HepG2 (cell line): ENCODE data around the gene JAK1. TPM values are rescaled to one million over a fixed set of nuclear protein-coding genes. Genes with fewer than 3 reads are reported as not detected.

ENCODE experiments used
- ATAC-seq: fragments of 200-7000 bp; cut with Tn5 transposase; 3 replicates; pipeline ENCODE4 v1.9.1; 2020; ENCODE audit warnings: mild to moderate bottlenecking, moderate library complexity
- BruUV-seq: library from RNA; stranded (reverse); fragments of 400-500 nt; replicated peaks from 2 replicates; lab custom pipeline; 2021; lab: Mats Ljungman, UMichigan
- CTCF ChIA-PET: fragments of 300-600 bp; formaldehyde crosslinking; extraction: SDS; loops from one replicate; lab custom pipeline; 2021; ENCODE audit warnings: low total read pairs, inconsistent platforms, low intra/inter-chr PET ratio; lab: Yijun Ruan, JAX
- POLR2A ChIA-PET: fragments of 350-600 bp; sonication (Branson Sonifier 250); formaldehyde crosslinking; loops from one replicate; lab custom pipeline; 2020; ENCODE audit warnings: antibody characterized with exemption, inconsistent platforms; lab: Yijun Ruan, JAX
- DNase-seq: peaks from one replicate; pipeline ENCODE4 v3.0.0-alpha.2; 2015; ENCODE audit warnings: low spot score
- FAIRE-seq: peaks from 3 replicates; lab custom pipeline; 2011; peaks lifted over from hg19 to GRCh38; lab: Jason Lieb, UNC
- H2AFZ ChIP-seq: one replicate; pipeline ENCODE4 v1.6.1; 2011; ENCODE audit warnings: low read length, inconsistent platforms
- H3K27ac ChIP-seq: fragments of 300-600 bp; 3 replicates; pipeline ENCODE4 v1.8.0; 2011; ENCODE audit warnings: mixed run types, mild to moderate bottlenecking, mixed read lengths, low read length, inconsistent platforms; ENCODE audit not compliant: insufficient read depth; ENCODE audit errors: extremely low read length
- H3K27me3 ChIP-seq, 2 experiments: fragments of 200-600 bp in 1 of 2; 2 replicates in 1 of 2; 3 replicates in 1 of 2; pipeline versions ENCODE4 v1.6.0 to v1.8.0; 2011; ENCODE audit warnings: low read length in 2 of 2, mild to moderate bottlenecking in 2 of 2, moderate library complexity in 2 of 2, inconsistent platforms in 1 of 2; ENCODE audit not compliant: insufficient read depth in 2 of 2, control insufficient read depth in 1 of 2
- H3K36me3 ChIP-seq, 2 experiments: fragments of 200-600 bp in 1 of 2; replicated peaks in 1 of 2; 2 replicates in 1 of 2; 3 replicates in 1 of 2; pipeline versions ENCODE4 v1.5.1 to v1.8.0; 2011; ENCODE audit warnings: low read length in 2 of 2, inconsistent platforms in 1 of 2; ENCODE audit not compliant: insufficient read depth in 2 of 2, control insufficient read depth in 1 of 2
- H3K4me1 ChIP-seq: 2 replicates; pipeline ENCODE4 v1.5.1; 2012; ENCODE audit warnings: low read length, inconsistent platforms; ENCODE audit not compliant: insufficient read depth
- H3K4me2 ChIP-seq: 2 replicates; pipeline ENCODE4 v1.6.0; 2011; ENCODE audit warnings: low read depth, low read length, inconsistent platforms
- H3K4me3 ChIP-seq, 3 experiments: fragments of 200-600 bp in 1 of 3; sonication (generic), shearing (Covaris generic) in 1 of 3; replicated peaks in 1 of 3; 2 replicates each; pipeline ENCODE4 v1.5.1; 2011 to 2016; ENCODE audit warnings: low read length in 3 of 3, inconsistent platforms in 2 of 3, low read depth in 2 of 3, mild to moderate bottlenecking in 2 of 3, control low read depth in 1 of 3, mixed read lengths in 1 of 3; ENCODE audit not compliant: insufficient read depth in 1 of 3
- H3K79me2 ChIP-seq: one replicate; pipeline ENCODE4 v1.6.1; 2011; ENCODE audit warnings: low read length, inconsistent platforms; ENCODE audit not compliant: insufficient read depth
- H3K9ac ChIP-seq: 2 replicates; pipeline ENCODE4 v1.6.0; 2011; ENCODE audit warnings: mild to moderate bottlenecking, low read depth, low read length, inconsistent platforms; ENCODE audit not compliant: insufficient read depth
- H3K9me3 ChIP-seq: 2 replicates; pipeline ENCODE4 v1.5.1; 2012; ENCODE audit warnings: mild to moderate bottlenecking, low read length
- H4K20me1 ChIP-seq: 2 replicates; pipeline ENCODE4 v1.6.0; 2011; ENCODE audit warnings: inconsistent platforms, mild to moderate bottlenecking, low read length, moderate library complexity; ENCODE audit not compliant: insufficient read depth
- CBX1 ChIP-seq: IDR thresholded peaks from one replicate; pipeline ENCODE4 v1.6.1; 2016; ENCODE audit warnings: antibody characterized with exemption, low read depth
- CREM ChIP-seq, 2 experiments: sonication (generic) in 1 of 2; formaldehyde crosslinking in 1 of 2; IDR thresholded peaks; 2 replicates each; pipeline versions ENCODE4 v1.4.0 to v1.6.1; 2016 to 2020; ENCODE audit warnings: antibody characterized with exemption in 1 of 2, mild to moderate bottlenecking in 1 of 2, missing genetic modification reagents in 1 of 2
- DMTF1 ChIP-seq: sonication (generic); formaldehyde crosslinking; IDR thresholded peaks from 2 replicates; pipeline ENCODE4 v1.4.0; 2020; ENCODE audit warnings: mild to moderate bottlenecking, missing genetic modification reagents
- E2F2 ChIP-seq: sonication (generic); formaldehyde crosslinking; IDR thresholded peaks from 2 replicates; pipeline ENCODE4 v1.4.0; 2020; ENCODE audit warnings: missing genetic modification reagents, borderline replicate concordance
- MED8 ChIP-seq: sonication (generic); formaldehyde crosslinking; IDR thresholded peaks from 2 replicates; pipeline ENCODE4 v1.8.1; 2023; ENCODE audit warnings: mild to moderate bottlenecking, missing genetic modification reagents; ENCODE audit not compliant: insufficient replicate concordance
- NFIC ChIP-seq: IDR thresholded peaks from 2 replicates; pipeline ENCODE4 v1.6.1; 2012; ENCODE audit warnings: mild to moderate bottlenecking, low read length, inconsistent platforms
- ZNF264 ChIP-seq: sonication (generic); formaldehyde crosslinking; IDR thresholded peaks from 2 replicates; pipeline ENCODE4 v1.4.0; 2020; ENCODE audit warnings: missing genetic modification reagents
- ZNF382 ChIP-seq: sonication (generic); formaldehyde crosslinking; IDR thresholded peaks from 2 replicates; pipeline ENCODE4 v1.5.0; 2020; ENCODE audit warnings: missing genetic modification reagents, mild to moderate bottlenecking, borderline replicate concordance
- WGBS: methylation state at CpG from one replicate; pipeline ENCODE4 v1.1.6; 2017; ENCODE audit warnings: low lambda C conversion rate; 5-methylcytosine and 5-hydroxymethylcytosine counted together
- in situ Hi-C: cut with HindIII; loops from 2 replicates; pipeline ENCODE4 v1.10.0; 2017; ENCODE audit warnings: low pct_unique_long_range_greater_than_20kb; ENCODE audit not compliant: extremely low pct_ligation_motif_present
- intact Hi-C: fragments of 100-400 bp; cut with micrococcal nuclease; formaldehyde crosslinking; loops from one replicate; pipeline ENCODE4 v1.10.0; 2022; ENCODE audit not compliant: unreplicated experiment
- polyA plus RNA-seq, 8 experiments: library from polyadenylated mRNA; depleted of rRNA in 3 of 8; stranded (reverse) in 7 of 8; unstranded in 1 of 8; fragments of >200 nt; fragmentation: Illumina TruSeq in 4 of 8; extraction: Trizol in 4 of 8; gene quantifications; 2 replicates each; pipeline versions ENCODE4 v1.2.1 to v1.2.3, GENCODE V29; 2011 to 2016; ENCODE audit warnings: low read depth in 4 of 8, missing spikeins in 1 of 8, mixed read lengths in 1 of 8; ENCODE audit not compliant: insufficient read depth in 1 of 8
- total RNA-seq, 5 experiments: library from RNA; depleted of rRNA; stranded (reverse); fragments of >200 nt; fragmentation: Illumina TruSeq; extraction: Trizol; gene quantifications; 2 replicates each; pipeline ENCODE4 v1.2.3, GENCODE V29; 2016; ENCODE audit warnings: low read depth in 1 of 5
- TF ChIP-seq, protein P1 (sequence below): sonication (generic); formaldehyde crosslinking; IDR thresholded peaks from 2 replicates; pipeline ENCODE4 v1.4.0; 2020; ENCODE audit warnings: missing genetic modification reagents, borderline replicate concordance
- TF ChIP-seq, protein P2 (sequence below): sonication (generic); formaldehyde crosslinking; IDR thresholded peaks from 2 replicates; pipeline ENCODE4 v1.4.0; 2020; ENCODE audit warnings: missing genetic modification reagents, borderline replicate concordance

Gene JAK1
- total and polyA plus RNA-seq, 2 of the 13 experiments (the other 11 are each of a cell fraction or from before 2014, with no cell fraction given), result 23.9 to 42.4 TPM

DNA sequence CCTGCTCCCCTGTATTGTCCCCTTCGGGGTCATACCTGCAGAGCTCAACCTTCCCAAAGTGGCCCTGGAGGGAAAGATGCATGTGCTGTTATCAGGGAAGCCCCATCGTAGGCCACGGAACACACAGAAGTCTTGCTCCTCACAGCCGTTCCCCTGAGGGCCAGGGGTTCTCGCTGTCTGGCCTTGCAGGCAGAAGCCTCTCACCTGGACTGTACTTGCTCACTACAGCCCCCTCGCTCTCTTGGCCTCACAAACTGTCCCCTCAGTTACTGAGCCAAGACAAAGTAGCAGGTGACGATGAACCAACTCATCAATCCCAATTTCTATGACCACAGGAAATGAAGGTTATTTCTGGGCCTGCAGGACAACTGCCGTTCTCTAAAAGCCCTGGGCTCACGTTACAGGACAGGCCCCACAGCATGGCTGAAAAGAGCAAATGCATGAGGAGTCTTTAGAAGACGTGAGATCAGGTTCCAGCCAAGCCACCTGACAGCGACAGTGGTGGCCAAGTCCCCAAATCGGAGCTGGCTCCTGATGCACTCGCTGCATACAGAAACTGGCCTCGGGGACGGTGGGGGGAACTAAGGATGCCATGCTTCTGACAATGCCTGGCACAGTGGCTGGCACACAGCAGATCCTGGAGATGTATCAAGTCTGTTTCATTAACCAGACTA is 126.5 kb downstream of the JAK1 start (continued):
- no peak for TF ChIP-seq E2F2 (CRISPR knock-in tag)
- TF ChIP-seq DMTF1 (CRISPR knock-in tag), result no peak

- H3K4me1 ChIP-seq, result no peaks in the 10 kb centered on the region
- no peaks in the 10 kb centered on the region for H3K27me3 ChIP-seq
- no TSS peak for BruUV-seq
- ChIA-PET CTCF (no interaction called here), POLR2A (no interaction called here)
- H3K4me3 ChIP-seq, result no peak overlapping the region
- WGBS, result 84% methylated on average over 5 of the region's 5 CpGs
- FAIRE-seq (no peak), DNase-seq (no peak), ATAC-seq (no peak)
- H4K20me1 ChIP-seq, result no peaks in the 10 kb centered on the region
- H3K9ac ChIP-seq, result no peak overlapping the region
- no peaks in the 10 kb centered on the region for H3K9me3 ChIP-seq
- H3K4me2 ChIP-seq, result no peak overlapping the region
- no peak overlapping the region for H2AFZ ChIP-seq
- in situ Hi-C loops, result no loop called here
- H3K79me2 ChIP-seq, result no peaks in the 10 kb centered on the region
- H3K36me3 ChIP-seq, result peaks cover 27 to 65% of the 10 kb centered on the region in 2 experiments
- H3K27ac ChIP-seq, result no peak overlapping the region
- intact Hi-C loops, result no loop called here
- TF ChIP-seq, protein P1, sequence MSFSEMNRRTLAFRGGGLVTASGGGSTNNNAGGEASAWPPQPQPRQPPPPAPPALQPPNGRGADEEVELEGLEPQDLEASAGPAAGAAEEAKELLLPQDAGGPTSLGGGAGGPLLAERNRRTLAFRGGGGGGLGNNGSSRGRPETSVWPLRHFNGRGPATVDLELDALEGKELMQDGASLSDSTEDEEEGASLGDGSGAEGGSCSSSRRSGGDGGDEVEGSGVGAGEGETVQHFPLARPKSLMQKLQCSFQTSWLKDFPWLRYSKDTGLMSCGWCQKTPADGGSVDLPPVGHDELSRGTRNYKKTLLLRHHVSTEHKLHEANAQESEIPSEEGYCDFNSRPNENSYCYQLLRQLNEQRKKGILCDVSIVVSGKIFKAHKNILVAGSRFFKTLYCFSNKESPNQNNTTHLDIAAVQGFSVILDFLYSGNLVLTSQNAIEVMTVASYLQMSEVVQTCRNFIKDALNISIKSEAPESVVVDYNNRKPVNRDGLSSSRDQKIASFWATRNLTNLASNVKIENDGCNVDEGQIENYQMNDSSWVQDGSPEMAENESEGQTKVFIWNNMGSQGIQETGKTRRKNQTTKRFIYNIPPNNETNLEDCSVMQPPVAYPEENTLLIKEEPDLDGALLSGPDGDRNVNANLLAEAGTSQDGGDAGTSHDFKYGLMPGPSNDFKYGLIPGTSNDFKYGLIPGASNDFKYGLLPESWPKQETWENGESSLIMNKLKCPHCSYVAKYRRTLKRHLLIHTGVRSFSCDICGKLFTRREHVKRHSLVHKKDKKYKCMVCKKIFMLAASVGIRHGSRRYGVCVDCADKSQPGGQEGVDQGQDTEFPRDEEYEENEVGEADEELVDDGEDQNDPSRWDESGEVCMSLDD (CRISPR knock-in tag), result no peak
- TF ChIP-seq NFIC, result no peak
- TF ChIP-seq, protein P2, sequence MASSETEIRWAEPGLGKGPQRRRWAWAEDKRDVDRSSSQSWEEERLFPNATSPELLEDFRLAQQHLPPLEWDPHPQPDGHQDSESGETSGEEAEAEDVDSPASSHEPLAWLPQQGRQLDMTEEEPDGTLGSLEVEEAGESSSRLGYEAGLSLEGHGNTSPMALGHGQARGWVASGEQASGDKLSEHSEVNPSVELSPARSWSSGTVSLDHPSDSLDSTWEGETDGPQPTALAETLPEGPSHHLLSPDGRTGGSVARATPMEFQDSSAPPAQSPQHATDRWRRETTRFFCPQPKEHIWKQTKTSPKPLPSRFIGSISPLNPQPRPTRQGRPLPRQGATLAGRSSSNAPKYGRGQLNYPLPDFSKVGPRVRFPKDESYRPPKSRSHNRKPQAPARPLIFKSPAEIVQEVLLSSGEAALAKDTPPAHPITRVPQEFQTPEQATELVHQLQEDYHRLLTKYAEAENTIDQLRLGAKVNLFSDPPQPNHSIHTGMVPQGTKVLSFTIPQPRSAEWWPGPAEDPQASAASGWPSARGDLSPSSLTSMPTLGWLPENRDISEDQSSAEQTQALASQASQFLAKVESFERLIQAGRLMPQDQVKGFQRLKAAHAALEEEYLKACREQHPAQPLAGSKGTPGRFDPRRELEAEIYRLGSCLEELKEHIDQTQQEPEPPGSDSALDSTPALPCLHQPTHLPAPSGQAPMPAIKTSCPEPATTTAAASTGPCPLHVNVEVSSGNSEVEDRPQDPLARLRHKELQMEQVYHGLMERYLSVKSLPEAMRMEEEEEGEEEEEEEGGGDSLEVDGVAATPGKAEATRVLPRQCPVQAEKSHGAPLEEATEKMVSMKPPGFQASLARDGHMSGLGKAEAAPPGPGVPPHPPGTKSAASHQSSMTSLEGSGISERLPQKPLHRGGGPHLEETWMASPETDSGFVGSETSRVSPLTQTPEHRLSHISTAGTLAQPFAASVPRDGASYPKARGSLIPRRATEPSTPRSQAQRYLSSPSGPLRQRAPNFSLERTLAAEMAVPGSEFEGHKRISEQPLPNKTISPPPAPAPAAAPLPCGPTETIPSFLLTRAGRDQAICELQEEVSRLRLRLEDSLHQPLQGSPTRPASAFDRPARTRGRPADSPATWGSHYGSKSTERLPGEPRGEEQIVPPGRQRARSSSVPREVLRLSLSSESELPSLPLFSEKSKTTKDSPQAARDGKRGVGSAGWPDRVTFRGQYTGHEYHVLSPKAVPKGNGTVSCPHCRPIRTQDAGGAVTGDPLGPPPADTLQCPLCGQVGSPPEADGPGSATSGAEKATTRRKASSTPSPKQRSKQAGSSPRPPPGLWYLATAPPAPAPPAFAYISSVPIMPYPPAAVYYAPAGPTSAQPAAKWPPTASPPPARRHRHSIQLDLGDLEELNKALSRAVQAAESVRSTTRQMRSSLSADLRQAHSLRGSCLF (CRISPR knock-in tag), result no peak
- no peak for TF ChIP-seq MED8
- TF ChIP-seq ZNF264 (CRISPR knock-in tag), result no peak
- no peak for TF ChIP-seq CBX1
- no peak for TF ChIP-seq CREM (IDR thresholded peaks at IDR 0.05)
- no peak for TF ChIP-seq CREM (CRISPR knock-in tag; IDR thresholded peaks at IDR 0.05)
- TF ChIP-seq ZNF382, result no peak
Measured at GRCh38 chr1:64839261-64839660, 127.1 kb downstream of the JAK1 start.
